ENCODE measurements around the gene SPEN.

Gene SPEN

GRCh38 chr1:15950302-15950701 is 102.8 kb downstream of the SPEN start:
- DNase-seq: no peak

- no peak for DNase-seq
Observed at GRCh38 chr1:15950763-15951295, 103.3 kb downstream of the SPEN start.

GRCh38 chr1:15951341-15952153 is 104.0 kb downstream of the SPEN start:
- DNase-seq: no peak

GRCh38 chr1:15952317-15953258 is 105.1 kb downstream of the SPEN start:
- DNase-seq: peak; percentile 69 to 73

- no peak for DNase-seq
Observed at GRCh38 chr1:15953294-15953771, 105.8 kb downstream of the SPEN start.

- no peak for DNase-seq
Observed at GRCh38 chr1:15953791-15954241, 106.3 kb downstream of the SPEN start.

- DNase-seq: no peak
Observed at GRCh38 chr1:15954316-15954715, 106.8 kb downstream of the SPEN start.

GRCh38 chr1:15955552-15955951 is 108.0 kb downstream of the SPEN start:
- no peak for DNase-seq

- DNase-seq: no peak
Observed at GRCh38 chr1:15956150-15956549, 108.6 kb downstream of the SPEN start.

GRCh38 chr1:15957221-15958095 is 110.0 kb downstream of the SPEN start:
- no peak for DNase-seq

- DNase-seq: no peak
Observed at GRCh38 chr1:15958111-15958510, 110.6 kb downstream of the SPEN start.

- no peak for DNase-seq
Observed at GRCh38 chr1:15958793-15959192, 111.3 kb downstream of the SPEN start.

GRCh38 chr1:15959424-15959823 is 111.9 kb downstream of the SPEN start:
- no peak for DNase-seq

- no peak for DNase-seq
Observed at GRCh38 chr1:15959827-15960446, 112.4 kb downstream of the SPEN start.

GRCh38 chr1:15960808-15961207 is 113.3 kb downstream of the SPEN start:
- no peak for DNase-seq

- no peak for DNase-seq
Observed at GRCh38 chr1:15961492-15961891, 114.0 kb downstream of the SPEN start.

GRCh38 chr1:15962176-15962575 is 114.7 kb downstream of the SPEN start:
- DNase-seq: no peak

- no peak for DNase-seq
Observed at GRCh38 chr1:15962671-15963362, 115.3 kb downstream of the SPEN start.

- DNase-seq: no peak
Observed at GRCh38 chr1:15963363-15963967, 116.0 kb downstream of the SPEN start.

GRCh38 chr1:15963968-15964648 is 116.6 kb downstream of the SPEN start:
- DNase-seq: no peak

Data from AML-193 (cell line).